Measurements from ENCODE around the gene STK38.

The STK38 gene

GRCh38 chr6:36563237-36563927, 16.1 kb upstream of the STK38 start:
- DNase-seq = no peak

- DNase-seq = no peak
These were observed 13.5 kb upstream of the STK38 start for GRCh38 chr6:36560822-36561221.

- DNase-seq = no peak
These were observed 11.9 kb upstream of the STK38 start for GRCh38 chr6:36559011-36559793.

GRCh38 chr6:36556281-36556680, 9.0 kb upstream of the STK38 start:
- no peak for DNase-seq

- no peak for DNase-seq
These were observed 8.5 kb upstream of the STK38 start for GRCh38 chr6:36555750-36556252.

GRCh38 chr6:36550473-36551000, 3.3 kb upstream of the STK38 start:
- DNase-seq = no peak

- DNase-seq = no peak
These were observed 1.1 kb upstream of the STK38 start for GRCh38 chr6:36548401-36548743.

- no peak for DNase-seq
These were observed 544 bp upstream of the STK38 start for GRCh38 chr6:36547646-36548400.

GRCh38 chr6:36546308-36546919, 865 bp downstream of the STK38 start:
- peak; percentile 38 for DNase-seq

GRCh38 chr6:36545767-36546307, 1.4 kb downstream of the STK38 start:
- DNase-seq = no peak

- no peak for DNase-seq
These were observed 3.1 kb downstream of the STK38 start for GRCh38 chr6:36544228-36544627.

- no peak for DNase-seq
These were observed 5.2 kb downstream of the STK38 start for GRCh38 chr6:36542041-36542440.

- DNase-seq = no peak
These were observed 7.3 kb downstream of the STK38 start for GRCh38 chr6:36539814-36540568.

GRCh38 chr6:36536873-36537547, 10.3 kb downstream of the STK38 start:
- no peak for DNase-seq

- no peak for DNase-seq
These were observed 14.0 kb downstream of the STK38 start for GRCh38 chr6:36533321-36533720.

- DNase-seq = no peak
These were observed 21.2 kb downstream of the STK38 start for GRCh38 chr6:36526066-36526465.

- DNase-seq = no peak
These were observed 21.9 kb downstream of the STK38 start for GRCh38 chr6:36525346-36525745.

- DNase-seq = no peak
These were observed 22.4 kb downstream of the STK38 start for GRCh38 chr6:36524871-36525270.

GRCh38 chr6:36523936-36524499, 23.3 kb downstream of the STK38 start:
- no peak for DNase-seq

GRCh38 chr6:36523451-36523850, 23.8 kb downstream of the STK38 start:
- DNase-seq = no peak

GRCh38 chr6:36519352-36519751, 27.9 kb downstream of the STK38 start:
- DNase-seq = no peak
